ENCODE measurements around the gene RRAS2. TPM values are rescaled to one million over a fixed set of nuclear protein-coding genes. Genes with fewer than 3 reads are reported as not detected.

Gene RRAS2
- total RNA-seq, 3 donors from 2014 or later (not counting 1 experiment from before 2014, with no cell fraction given): 62.1 to 86.7 (median 69.6) TPM

DNA sequence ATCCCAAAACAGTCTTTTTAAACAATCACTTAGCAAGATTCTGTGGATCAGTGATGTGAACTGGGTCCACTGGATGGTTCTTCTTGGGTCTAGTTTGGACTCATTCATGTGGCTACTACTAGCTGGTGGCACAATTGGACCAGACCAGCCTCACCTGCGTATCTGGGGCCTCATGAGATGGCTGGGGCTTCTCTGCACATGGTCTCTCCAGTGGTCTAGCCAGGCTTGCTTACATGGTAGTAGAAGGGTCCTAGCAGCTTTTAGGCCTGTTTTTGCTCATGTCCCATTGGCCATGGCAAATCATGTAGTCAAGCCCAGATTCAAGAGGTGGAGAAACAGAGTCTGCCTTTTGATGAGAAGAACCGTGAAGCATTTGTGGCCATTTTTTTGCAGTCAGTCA, 94.0 kb downstream of the RRAS2 start:
- DNase-seq (no peak), ATAC-seq (no peak)
- whole genome bisulfite sequencing (ENCODE audit: insufficient coverage): 95% methylated on average over 2 of the region's 2 CpGs
- intact Hi-C loops (cut with micrococcal nuclease): no loop called here
- H3K27ac ChIP-seq (ENCODE audit: low read length): no peak overlapping the region
- no peaks in the 10 kb centered on the region for H3K27me3 ChIP-seq (ENCODE audit: control insufficient read depth, insufficient read depth, low read length)
- peak overlapping the region in 1 of 2 donors; percentile 29 for H3K27ac Mint-ChIP-seq
- H3K36me3 ChIP-seq (ENCODE audit: control insufficient read depth, insufficient read depth, low read length): no peaks in the 10 kb centered on the region
- H3K9me3 Mint-ChIP-seq: no peaks in the 10 kb centered on the region
- no peak overlapping the region for H3K4me3 Mint-ChIP-seq
- TF ChIP-seq, protein P1, sequence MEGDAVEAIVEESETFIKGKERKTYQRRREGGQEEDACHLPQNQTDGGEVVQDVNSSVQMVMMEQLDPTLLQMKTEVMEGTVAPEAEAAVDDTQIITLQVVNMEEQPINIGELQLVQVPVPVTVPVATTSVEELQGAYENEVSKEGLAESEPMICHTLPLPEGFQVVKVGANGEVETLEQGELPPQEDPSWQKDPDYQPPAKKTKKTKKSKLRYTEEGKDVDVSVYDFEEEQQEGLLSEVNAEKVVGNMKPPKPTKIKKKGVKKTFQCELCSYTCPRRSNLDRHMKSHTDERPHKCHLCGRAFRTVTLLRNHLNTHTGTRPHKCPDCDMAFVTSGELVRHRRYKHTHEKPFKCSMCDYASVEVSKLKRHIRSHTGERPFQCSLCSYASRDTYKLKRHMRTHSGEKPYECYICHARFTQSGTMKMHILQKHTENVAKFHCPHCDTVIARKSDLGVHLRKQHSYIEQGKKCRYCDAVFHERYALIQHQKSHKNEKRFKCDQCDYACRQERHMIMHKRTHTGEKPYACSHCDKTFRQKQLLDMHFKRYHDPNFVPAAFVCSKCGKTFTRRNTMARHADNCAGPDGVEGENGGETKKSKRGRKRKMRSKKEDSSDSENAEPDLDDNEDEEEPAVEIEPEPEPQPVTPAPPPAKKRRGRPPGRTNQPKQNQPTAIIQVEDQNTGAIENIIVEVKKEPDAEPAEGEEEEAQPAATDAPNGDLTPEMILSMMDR (IDR thresholded peaks at IDR 0.05): no peak
- H3K4me1 Mint-ChIP-seq: peaks cover 5 to 8% of the 10 kb centered on the region in 2 donors
- H3K9me3 ChIP-seq (ENCODE audit: control insufficient read depth, insufficient read depth, low read length): no peaks in the 10 kb centered on the region
- H3K36me3 Mint-ChIP-seq: no peaks in the 10 kb centered on the region
- H3K27me3 Mint-ChIP-seq (ENCODE audit: low read depth in 2 of 2): no peaks in the 10 kb centered on the region
- H3K4me3 ChIP-seq (ENCODE audit: low read length): no peak overlapping the region
- peaks cover 1% of the 10 kb centered on the region for H3K4me1 ChIP-seq (ENCODE audit: control insufficient read depth, insufficient read depth, low read length)

DNA sequence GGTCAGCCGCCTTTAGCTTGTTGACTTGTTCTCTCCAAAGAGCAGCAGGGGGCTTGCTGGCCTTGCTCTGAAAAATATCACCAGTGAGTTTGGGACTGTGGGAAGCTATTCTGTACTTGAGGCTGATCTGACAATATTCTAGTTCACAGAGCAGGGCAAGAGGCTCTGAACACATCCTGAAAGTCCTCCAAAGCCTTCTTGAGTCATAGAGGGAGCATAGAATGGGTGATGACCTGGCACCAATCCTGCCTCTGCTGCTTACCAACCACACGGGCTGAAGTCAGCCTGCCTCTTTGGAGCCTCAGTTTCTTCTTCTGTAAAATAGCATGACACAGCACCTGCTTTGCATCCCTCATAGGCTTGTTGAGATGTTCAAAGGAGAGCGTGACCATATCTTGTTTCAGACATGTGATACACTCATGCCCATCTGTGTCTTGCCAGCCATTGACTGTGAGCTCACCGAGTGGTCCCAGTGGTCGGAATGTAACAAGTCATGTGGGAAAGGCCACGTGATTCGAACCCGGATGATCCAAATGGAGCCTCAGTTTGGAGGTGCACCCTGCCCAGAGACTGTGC, 96.6 kb downstream of the RRAS2 start:
- ATAC-seq (no peak), DNase-seq (no peak)
- Histone ChIP-seq H3K27ac (ENCODE audit: low read length) (no peak overlapping the region), H3K4me3 (ENCODE audit: low read length) (no peak overlapping the region), H3K4me1 (ENCODE audit: control insufficient read depth, insufficient read depth, low read length) (no peaks in the 10 kb centered on the region), H3K9me3 (ENCODE audit: control insufficient read depth, insufficient read depth, low read length) (no peaks in the 10 kb centered on the region), H3K27me3 (ENCODE audit: control insufficient read depth, insufficient read depth, low read length) (no peaks in the 10 kb centered on the region), H3K36me3 (ENCODE audit: control insufficient read depth, insufficient read depth, low read length) (no peaks in the 10 kb centered on the region)
- H3K27ac Mint-ChIP-seq: no peak overlapping the region
- intact Hi-C loops (cut with micrococcal nuclease): no loop called here
- H3K4me1 Mint-ChIP-seq: peaks cover 0 to 6% of the 10 kb centered on the region in 2 donors
- TF ChIP-seq, protein P1 (IDR thresholded peaks at IDR 0.05): no peak
- H3K4me3 Mint-ChIP-seq: no peak overlapping the region
- no peaks in the 10 kb centered on the region for H3K27me3 Mint-ChIP-seq (ENCODE audit: low read depth in 2 of 2)
- no peaks in the 10 kb centered on the region for H3K9me3 Mint-ChIP-seq
- H3K36me3 Mint-ChIP-seq: no peaks in the 10 kb centered on the region
- WGBS (ENCODE audit: insufficient coverage): 93% methylated on average over 8 of the region's 8 CpGs

DNA sequence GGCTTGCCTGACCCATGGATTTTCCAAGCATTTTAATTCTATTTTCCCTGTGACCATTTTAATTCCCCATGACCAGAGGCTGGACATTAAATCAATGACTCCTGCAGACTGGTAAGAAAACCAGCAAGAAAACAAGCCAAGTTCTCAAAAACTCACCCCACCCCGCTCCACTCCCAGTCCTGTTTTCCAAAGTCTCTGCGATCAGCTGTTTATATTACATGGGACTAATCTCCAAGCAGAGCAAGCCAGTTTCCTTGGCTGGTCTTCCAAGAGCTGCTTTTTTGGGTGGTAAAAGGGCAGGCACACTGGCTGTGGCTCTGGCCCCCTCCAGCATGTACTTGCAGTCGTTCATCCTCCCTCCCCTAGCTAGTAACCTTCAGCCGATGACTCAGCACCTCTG, 97.9 kb downstream of the RRAS2 start:
- Histone ChIP-seq H3K4me3 (ENCODE audit: low read length) (no peak overlapping the region), H3K9me3 (ENCODE audit: control insufficient read depth, insufficient read depth, low read length) (no peaks in the 10 kb centered on the region), H3K27me3 (ENCODE audit: control insufficient read depth, insufficient read depth, low read length) (no peaks in the 10 kb centered on the region), H3K27ac (ENCODE audit: low read length) (no peak overlapping the region), H3K4me1 (ENCODE audit: control insufficient read depth, insufficient read depth, low read length) (no peaks in the 10 kb centered on the region), H3K36me3 (ENCODE audit: control insufficient read depth, insufficient read depth, low read length) (no peaks in the 10 kb centered on the region)
- no peak for DNase-seq
- Mint-ChIP-seq H3K4me1 (peaks cover 0 to 6% of the 10 kb centered on the region in 2 donors), H3K36me3 (no peaks in the 10 kb centered on the region), H3K9me3 (no peaks in the 10 kb centered on the region), H3K27me3 (ENCODE audit: low read depth in 2 of 2) (no peaks in the 10 kb centered on the region), H3K27ac (no peak overlapping the region), H3K4me3 (no peak overlapping the region)
- ATAC-seq: no peak
- 93% methylated on average over 4 of the region's 4 CpGs for WGBS (ENCODE audit: insufficient coverage)
- TF ChIP-seq, protein P1 (IDR thresholded peaks at IDR 0.05): no peak
- intact Hi-C loops (cut with micrococcal nuclease): no loop called here

DNA sequence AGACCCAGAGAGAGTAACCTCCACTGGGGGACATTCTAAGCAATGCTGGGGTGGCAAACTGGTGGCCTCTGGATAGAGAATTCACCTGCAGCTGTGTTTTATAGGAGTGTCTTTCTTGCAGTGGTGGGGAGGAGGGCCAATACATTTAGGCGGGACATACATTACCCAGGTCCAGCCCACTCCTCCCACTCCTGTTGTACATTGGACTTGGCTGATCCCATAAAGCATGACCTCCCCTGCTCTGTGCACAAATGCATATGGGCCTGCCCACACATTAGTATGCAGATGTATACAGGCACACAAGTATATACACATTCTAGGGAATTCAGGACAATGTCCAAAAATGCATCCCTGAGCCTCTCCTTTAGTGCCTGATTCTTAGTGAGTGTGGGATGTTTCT, 99.1 kb downstream of the RRAS2 start:
- intact Hi-C loops (cut with micrococcal nuclease): no loop called here
- Mint-ChIP-seq H3K9me3 (no peaks in the 10 kb centered on the region), H3K27me3 (ENCODE audit: low read depth in 2 of 2) (no peaks in the 10 kb centered on the region), H3K4me1 (peaks cover 0 to 5% of the 10 kb centered on the region in 2 donors), H3K27ac (no peak overlapping the region), H3K4me3 (no peak overlapping the region), H3K36me3 (no peaks in the 10 kb centered on the region)
- Histone ChIP-seq H3K9me3 (ENCODE audit: control insufficient read depth, insufficient read depth, low read length) (no peaks in the 10 kb centered on the region), H3K27ac (ENCODE audit: low read length) (no peak overlapping the region), H3K4me1 (ENCODE audit: control insufficient read depth, insufficient read depth, low read length) (no peaks in the 10 kb centered on the region), H3K36me3 (ENCODE audit: control insufficient read depth, insufficient read depth, low read length) (no peaks in the 10 kb centered on the region), H3K4me3 (ENCODE audit: low read length) (no peak overlapping the region), H3K27me3 (ENCODE audit: control insufficient read depth, insufficient read depth, low read length) (no peaks in the 10 kb centered on the region)
- WGBS (ENCODE audit: insufficient coverage): 100% methylated on average over 1 of the region's 1 CpG
- DNase-seq (no peak), ATAC-seq (no peak)
- TF ChIP-seq, protein P1 (IDR thresholded peaks at IDR 0.05): no peak
